ENCODE results near the gene PA2G4. TPM values are rescaled to one million over a fixed set of nuclear protein-coding genes. Genes with fewer than 3 reads are reported as not detected.

The PA2G4 gene
- total and polyA plus RNA-seq, 10 of the 15 experiments (the other 5 are each of a cell fraction or from before 2014, with no cell fraction given): 148 to 514 (median 406) TPM

GRCh38 chr12:56087220-56087619 is 17.1 kb upstream of the PA2G4 start:
- H3K9ac ChIP-seq (ENCODE audit: control insufficient read depth, insufficient read depth, low read length): no peak overlapping the region
- no peaks in the 10 kb centered on the region for H3K36me3 ChIP-seq (ENCODE audit: control insufficient read depth in 2 of 2, insufficient read depth in 2 of 2, low read length in 1 of 2)
- BruUV-seq (replicated peaks): no TSS peak
- no peaks in the 10 kb centered on the region for H3K4me1 ChIP-seq (ENCODE audit: control insufficient read depth, insufficient read depth, low read length)
- DNase-seq (ENCODE audit: low read depth, low spot score) (no peak), FAIRE-seq (no peak), ATAC-seq (no peak)
- TF ChIP-seq ZNF622 (IDR thresholded peaks at IDR 0.05) (no peak), ZZZ3 (IDR thresholded peaks at IDR 0.05; ENCODE audit: control insufficient read depth, insufficient read length, low read depth) (no peak), TBL1XR1 (IDR thresholded peaks at IDR 0.05; ENCODE audit: low read depth, low read length) (no peak)
- no peak overlapping the region for H3K4me2 ChIP-seq (ENCODE audit: control insufficient read depth, insufficient read depth)
- POLR2A ChIA-PET: no interaction called here
- RAD21 ChIA-PET (ENCODE audit: unreplicated experiment): no interaction called here
- no peak overlapping the region for H3K4me3 ChIP-seq
- intact Hi-C loops (cut with micrococcal nuclease; ENCODE audit: unreplicated experiment) (no loop called here), in situ Hi-C loops (cut with MboI) (no loop called here)
- no peaks in the 10 kb centered on the region for H3K79me2 ChIP-seq (ENCODE audit: control insufficient read depth, insufficient read depth, low read length)
- no peaks in the 10 kb centered on the region for H4K20me1 ChIP-seq (ENCODE audit: control insufficient read depth, insufficient read depth)
- no peak overlapping the region for H3K27ac ChIP-seq (ENCODE audit: control insufficient read depth, insufficient read depth)
- no peak overlapping the region for H2AFZ ChIP-seq (ENCODE audit: control insufficient read depth, low read depth, low read length)
- H3K9me3 ChIP-seq (replicated peaks; ENCODE audit: control insufficient read depth, insufficient read depth, low read length): no peaks in the 10 kb centered on the region
- peaks cover 0 to 2% of the 10 kb centered on the region in 2 experiments; a peak in 1 of 4 replicates for H3K27me3 ChIP-seq (replicated peaks in 1 of 2; ENCODE audit: control insufficient read depth in 2 of 2, insufficient read depth in 2 of 2, low read length in 1 of 2)
- SMC1A ChIA-PET (ENCODE audit: uncharacterized antibody, unreplicated experiment): no interaction called here
- CTCF ChIA-PET: no interaction called here
- WGBS (ENCODE audit: insufficient coverage, insufficient replicate concordance, low lambda C conversion rate, missing lambda C conversion rate): 48% methylated on average over 6 of the region's 6 CpGs

- no peaks in the 10 kb centered on the region for H3K4me1 ChIP-seq (ENCODE audit: control insufficient read depth, insufficient read depth, low read length)
- H3K36me3 ChIP-seq (ENCODE audit: control insufficient read depth in 2 of 2, insufficient read depth in 2 of 2, low read length in 1 of 2): no peaks in the 10 kb centered on the region
- no peak overlapping the region for H3K27ac ChIP-seq (ENCODE audit: control insufficient read depth, insufficient read depth)
- DNase-seq (ENCODE audit: low read depth, low spot score): no peak
- ChIA-PET RAD21 (ENCODE audit: unreplicated experiment) (no interaction called here), SMC1A (ENCODE audit: uncharacterized antibody, unreplicated experiment) (no interaction called here), POLR2A (no interaction called here), CTCF (no interaction called here)
- intact Hi-C loops (cut with micrococcal nuclease; ENCODE audit: unreplicated experiment) (no loop called here), in situ Hi-C loops (cut with MboI) (no loop called here)
- H3K4me3 ChIP-seq: no peak overlapping the region
- TF ChIP-seq HDAC2 (IDR thresholded peaks at IDR 0.05) (no peak), YBX1 (IDR thresholded peaks at IDR 0.05) (no peak), NFYB (IDR thresholded peaks at IDR 0.05; ENCODE audit: insufficient read depth, low read depth, low read length) (no peak), JUNB (IDR thresholded peaks at IDR 0.05) (no peak), SMAD1 (IDR thresholded peaks at IDR 0.05; ENCODE audit: low read depth, partially characterized antibody) (no peak), CBX3 (IDR thresholded peaks at IDR 0.05; ENCODE audit: borderline replicate concordance, low read depth) (no peak)
- TF ChIP-seq, protein P1, sequence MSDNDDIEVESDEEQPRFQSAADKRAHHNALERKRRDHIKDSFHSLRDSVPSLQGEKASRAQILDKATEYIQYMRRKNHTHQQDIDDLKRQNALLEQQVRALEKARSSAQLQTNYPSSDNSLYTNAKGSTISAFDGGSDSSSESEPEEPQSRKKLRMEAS (IDR thresholded peaks at IDR 0.05; ENCODE audit: low read depth, low read length): no peak
- TF ChIP-seq, protein P2, sequence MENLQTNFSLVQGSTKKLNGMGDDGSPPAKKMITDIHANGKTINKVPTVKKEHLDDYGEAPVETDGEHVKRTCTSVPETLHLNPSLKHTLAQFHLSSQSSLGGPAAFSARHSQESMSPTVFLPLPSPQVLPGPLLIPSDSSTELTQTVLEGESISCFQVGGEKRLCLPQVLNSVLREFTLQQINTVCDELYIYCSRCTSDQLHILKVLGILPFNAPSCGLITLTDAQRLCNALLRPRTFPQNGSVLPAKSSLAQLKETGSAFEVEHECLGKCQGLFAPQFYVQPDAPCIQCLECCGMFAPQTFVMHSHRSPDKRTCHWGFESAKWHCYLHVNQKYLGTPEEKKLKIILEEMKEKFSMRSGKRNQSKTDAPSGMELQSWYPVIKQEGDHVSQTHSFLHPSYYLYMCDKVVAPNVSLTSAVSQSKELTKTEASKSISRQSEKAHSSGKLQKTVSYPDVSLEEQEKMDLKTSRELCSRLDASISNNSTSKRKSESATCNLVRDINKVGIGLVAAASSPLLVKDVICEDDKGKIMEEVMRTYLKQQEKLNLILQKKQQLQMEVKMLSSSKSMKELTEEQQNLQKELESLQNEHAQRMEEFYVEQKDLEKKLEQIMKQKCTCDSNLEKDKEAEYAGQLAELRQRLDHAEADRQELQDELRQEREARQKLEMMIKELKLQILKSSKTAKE (IDR thresholded peaks at IDR 0.05; ENCODE audit: low read depth, poor library complexity, severe bottlenecking): no peak
- FAIRE-seq: no peak
- H2AFZ ChIP-seq (ENCODE audit: control insufficient read depth, low read depth, low read length): no peak overlapping the region
- BruUV-seq (replicated peaks): no TSS peak
- no peak overlapping the region for H3K9ac ChIP-seq (ENCODE audit: control insufficient read depth, insufficient read depth, low read length)
- no peaks in the 10 kb centered on the region for H4K20me1 ChIP-seq (ENCODE audit: control insufficient read depth, insufficient read depth)
- no peak for ATAC-seq
- H3K79me2 ChIP-seq (ENCODE audit: control insufficient read depth, insufficient read depth, low read length): no peaks in the 10 kb centered on the region
- no peak overlapping the region for H3K4me2 ChIP-seq (ENCODE audit: control insufficient read depth, insufficient read depth)
- H3K9me3 ChIP-seq (replicated peaks; ENCODE audit: control insufficient read depth, insufficient read depth, low read length): no peaks in the 10 kb centered on the region
- 62% methylated on average over 6 of the region's 6 CpGs for WGBS (ENCODE audit: insufficient coverage, insufficient replicate concordance, low lambda C conversion rate, missing lambda C conversion rate)
- peaks cover 0 to 7% of the 10 kb centered on the region in 2 experiments; a peak in 3 of 4 replicates for H3K27me3 ChIP-seq (replicated peaks in 1 of 2; ENCODE audit: control insufficient read depth in 2 of 2, insufficient read depth in 2 of 2, low read length in 1 of 2)
Observed at GRCh38 chr12:56097738-56098137, 6.6 kb upstream of the PA2G4 start.
